ENCODE measurements around the gene CPED1. TPM values are rescaled to one million over a fixed set of nuclear protein-coding genes. Genes with fewer than 3 reads are reported as not detected.

CPED1 gene
- total RNA-seq, 2 donors from 2014 or later: 5.3 to 7.3 TPM

DNA sequence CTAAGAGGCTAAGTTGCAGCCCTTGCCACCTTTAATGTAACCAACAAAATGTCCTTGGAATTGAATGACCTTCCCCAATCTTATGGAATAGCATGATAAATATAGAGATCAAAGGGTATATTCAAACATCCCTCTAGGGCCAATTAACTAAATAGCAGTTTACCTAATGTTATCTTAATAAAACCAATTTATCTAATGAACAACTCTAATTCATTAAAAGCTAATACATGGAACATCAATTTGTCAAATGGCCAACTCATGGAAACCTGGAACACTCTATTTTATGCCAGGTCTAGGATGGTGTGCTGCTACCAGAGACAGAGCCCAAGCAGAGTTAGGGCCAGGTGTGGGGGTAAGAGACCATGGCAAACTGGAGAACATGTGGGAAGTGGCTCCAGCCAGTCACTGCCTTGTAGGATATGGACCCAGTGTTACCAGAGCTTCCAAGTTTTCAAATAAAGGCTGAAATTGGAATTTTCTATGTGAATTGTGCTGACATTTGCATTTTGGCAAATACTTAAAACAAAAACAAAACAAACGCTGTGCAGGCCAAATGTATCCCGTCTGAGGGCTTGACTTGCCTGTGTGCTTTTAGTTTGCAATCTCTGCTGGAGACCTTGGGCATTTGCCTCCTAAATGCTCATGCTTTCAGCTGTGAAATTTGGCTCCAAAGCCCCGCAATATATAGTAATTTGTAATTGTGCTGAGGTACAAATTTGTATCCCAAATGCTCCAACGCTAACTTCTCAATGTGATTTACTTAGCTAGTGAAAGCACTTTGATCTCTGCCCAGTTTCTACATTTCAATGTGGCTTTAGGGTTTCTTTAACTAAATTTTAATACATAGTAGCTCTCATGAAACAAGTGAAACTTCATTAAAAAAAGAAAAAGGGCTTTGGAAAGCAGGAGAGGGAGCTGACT, 55.1 kb downstream of the CPED1 start:
- DNase-seq: no peak
- Histone ChIP-seq H3K9me3 (no peaks in the 10 kb centered on the region), H3K4me3 (no peak overlapping the region), H3K27me3 (no peaks in the 10 kb centered on the region), H3K27ac (no peak overlapping the region), H3K36me3 (replicated peaks in 1 of 2; ENCODE audit: insufficient read depth in 1 of 2, low read depth in 2 of 2) (no peaks in the 10 kb centered on the region), H3K4me1 (no peaks in the 10 kb centered on the region)
- TF ChIP-seq POLR2A (IDR thresholded peaks at IDR 0.05) (no peak), CTCF (IDR thresholded peaks at IDR 0.05) (no peak)
- no peak for ATAC-seq
- intact Hi-C loops (cut with DNase I): no loop called here
- WGBS, 2 donors: 67 to 75% methylated on average over 4 of the region's 4 CpGs

DNA sequence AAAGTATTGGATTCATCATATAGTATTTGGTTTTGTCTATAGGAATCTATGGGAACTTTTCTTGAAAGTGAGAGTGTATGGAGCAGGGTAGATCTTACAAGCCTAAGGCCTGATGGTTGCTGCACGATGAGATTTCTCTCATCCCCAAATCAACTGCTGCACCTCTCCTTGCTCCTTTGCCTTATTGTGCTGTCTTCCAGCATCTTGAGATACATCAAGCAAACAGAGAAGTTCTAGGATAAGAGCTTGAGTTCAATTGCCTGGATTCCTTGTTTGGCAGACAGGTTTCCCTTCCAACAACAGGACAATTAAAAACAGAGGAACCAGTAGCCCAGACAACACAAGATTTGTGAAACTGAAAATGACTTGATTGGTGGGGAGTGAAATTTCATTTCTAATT, 56.6 kb downstream of the CPED1 start:
- Histone ChIP-seq H3K9me3 (no peaks in the 10 kb centered on the region), H3K27me3 (no peaks in the 10 kb centered on the region), H3K27ac (no peak overlapping the region), H3K4me1 (no peaks in the 10 kb centered on the region), H3K36me3 (replicated peaks in 1 of 2; ENCODE audit: insufficient read depth in 1 of 2, low read depth in 2 of 2) (no peaks in the 10 kb centered on the region), H3K4me3 (no peak overlapping the region)
- WGBS, 2 donors: 70 to 71% methylated on average over 1 of the region's 1 CpG
- TF ChIP-seq CTCF (IDR thresholded peaks at IDR 0.05) (no peak), POLR2A (IDR thresholded peaks at IDR 0.05) (no peak)
- ATAC-seq: no peak
- no peak for DNase-seq
- intact Hi-C loops (cut with DNase I): no loop called here

GRCh38 chr7:121046009-121046408, 57.5 kb downstream of the CPED1 start:
- 36 to 44% methylated on average over 4 of the region's 4 CpGs for WGBS, 2 donors
- Histone ChIP-seq H3K27me3 (no peaks in the 10 kb centered on the region), H3K9me3 (no peaks in the 10 kb centered on the region), H3K4me3 (no peak overlapping the region), H3K36me3 (replicated peaks in 1 of 2; ENCODE audit: insufficient read depth in 1 of 2, low read depth in 2 of 2) (no peaks in the 10 kb centered on the region), H3K4me1 (no peaks in the 10 kb centered on the region), H3K27ac (no peak overlapping the region)
- DNase-seq (no peak), ATAC-seq (no peak)
- TF ChIP-seq CTCF (IDR thresholded peaks at IDR 0.05): no peak
- TF ChIP-seq POLR2A (IDR thresholded peaks at IDR 0.05): no peak
- intact Hi-C loops (cut with DNase I): no loop called here

GRCh38 chr7:121046893-121047468, 58.5 kb downstream of the CPED1 start:
- Histone ChIP-seq H3K27me3 (no peaks in the 10 kb centered on the region), H3K9me3 (no peaks in the 10 kb centered on the region), H3K4me1 (no peaks in the 10 kb centered on the region), H3K4me3 (no peak overlapping the region), H3K36me3 (replicated peaks in 1 of 2; ENCODE audit: insufficient read depth in 1 of 2, low read depth in 2 of 2) (no peaks in the 10 kb centered on the region), H3K27ac (no peak overlapping the region)
- intact Hi-C loops (cut with DNase I): no loop called here
- no peak for ATAC-seq
- DNase-seq: no peak
- 82 to 85% methylated on average over 2 of the region's 2 CpGs for WGBS, 2 donors
- TF ChIP-seq CTCF (IDR thresholded peaks at IDR 0.05) (no peak), POLR2A (IDR thresholded peaks at IDR 0.05) (no peak)

Data from body of pancreas (tissue), 4 donors.